GM19328 (cell line): ENCODE data around the gene IGSF9.
"Not testable (repeated sequence)": the region's sequence is repeated elsewhere in the genome, so short reads cannot be mapped to it uniquely, and the experiment has no call there.

ENCODE experiments used
- ATAC-seq: cut with Tn5 transposase; IDR thresholded peaks from one replicate; pipeline ENCODE4 v1.9.1; 2021; ENCODE audit warnings: mild to moderate bottlenecking, moderate library complexity; ENCODE audit not compliant: unreplicated experiment

IGSF9 gene

GRCh38 chr1:159900755-159901360 lies 44.6 kb downstream of the IGSF9 start:
- no peak for ATAC-seq

GRCh38 chr1:159900086-159900680 lies 45.2 kb downstream of the IGSF9 start, which contains the start of gene CFAP45:
Gene CFAP45, minus strand, starts transcription at chr1:159900165. Its CDS starts 67 bp downstream, at chr1:159900098.
- ATAC-seq = no peak

- ATAC-seq = not testable (repeated sequence)
Measured at GRCh38 chr1:159899634-159900033, 45.8 kb downstream of the IGSF9 start.

GRCh38 chr1:159898527-159898926 lies 46.9 kb downstream of the IGSF9 start:
- ATAC-seq = no peak

GRCh38 chr1:159897962-159898361 lies 47.5 kb downstream of the IGSF9 start:
- ATAC-seq = no peak

- ATAC-seq = no peak
Measured at GRCh38 chr1:159896546-159896930, 48.9 kb downstream of the IGSF9 start.

- no peak for ATAC-seq
Measured at GRCh38 chr1:159895836-159896545, 49.4 kb downstream of the IGSF9 start.

- ATAC-seq = no peak
Measured at GRCh38 chr1:159895286-159895685, 50.1 kb downstream of the IGSF9 start.

- no peak for ATAC-seq
Measured at GRCh38 chr1:159892944-159893343, 52.5 kb downstream of the IGSF9 start.

GRCh38 chr1:159891275-159892157 lies 53.9 kb downstream of the IGSF9 start:
- ATAC-seq = no peak

GRCh38 chr1:159890390-159890789 lies 55.0 kb downstream of the IGSF9 start:
- no peak for ATAC-seq

GRCh38 chr1:159889821-159890252 lies 55.6 kb downstream of the IGSF9 start:
- peak; percentile 84 for ATAC-seq

GRCh38 chr1:159889202-159889601 lies 56.2 kb downstream of the IGSF9 start:
- no peak for ATAC-seq

GRCh38 chr1:159884296-159884695 lies 61.1 kb downstream of the IGSF9 start:
- no peak for ATAC-seq

- ATAC-seq = no peak
Measured at GRCh38 chr1:159883134-159883533, 62.3 kb downstream of the IGSF9 start.

GRCh38 chr1:159882527-159882862 lies 62.9 kb downstream of the IGSF9 start:
- ATAC-seq = no peak

- no peak for ATAC-seq
Measured at GRCh38 chr1:159881622-159882526, 63.5 kb downstream of the IGSF9 start.

- ATAC-seq = no peak
Measured at GRCh38 chr1:159880430-159880829, 65.0 kb downstream of the IGSF9 start.

GRCh38 chr1:159879977-159880376 lies 65.4 kb downstream of the IGSF9 start:
- no peak for ATAC-seq

GRCh38 chr1:159879136-159879535 lies 66.3 kb downstream of the IGSF9 start:
- ATAC-seq = no peak
